Astrocyte of the hippocampus (primary cell): ENCODE measurements around the gene MANF.

ENCODE experiments used
- DNase-seq: peaks from one replicate; pipeline ENCODE4 v3.0.0; 2011; ENCODE audit warnings: low read depth, low spot score

The MANF gene

GRCh38 chr3:51390246-51391074, 5.4 kb downstream of the MANF start:
- DNase-seq: no peak

GRCh38 chr3:51391075-51391565, 6.0 kb downstream of the MANF start, which contains the start of gene RBM15B:
RBM15B (plus strand) TSS chr3:51391285; CDS start chr3:51391400, 115 bp downstream.
- DNase-seq: peak; percentile 99

GRCh38 chr3:51391566-51392354, 6.7 kb downstream of the MANF start:
- DNase-seq: peak; percentile 71

DNA sequence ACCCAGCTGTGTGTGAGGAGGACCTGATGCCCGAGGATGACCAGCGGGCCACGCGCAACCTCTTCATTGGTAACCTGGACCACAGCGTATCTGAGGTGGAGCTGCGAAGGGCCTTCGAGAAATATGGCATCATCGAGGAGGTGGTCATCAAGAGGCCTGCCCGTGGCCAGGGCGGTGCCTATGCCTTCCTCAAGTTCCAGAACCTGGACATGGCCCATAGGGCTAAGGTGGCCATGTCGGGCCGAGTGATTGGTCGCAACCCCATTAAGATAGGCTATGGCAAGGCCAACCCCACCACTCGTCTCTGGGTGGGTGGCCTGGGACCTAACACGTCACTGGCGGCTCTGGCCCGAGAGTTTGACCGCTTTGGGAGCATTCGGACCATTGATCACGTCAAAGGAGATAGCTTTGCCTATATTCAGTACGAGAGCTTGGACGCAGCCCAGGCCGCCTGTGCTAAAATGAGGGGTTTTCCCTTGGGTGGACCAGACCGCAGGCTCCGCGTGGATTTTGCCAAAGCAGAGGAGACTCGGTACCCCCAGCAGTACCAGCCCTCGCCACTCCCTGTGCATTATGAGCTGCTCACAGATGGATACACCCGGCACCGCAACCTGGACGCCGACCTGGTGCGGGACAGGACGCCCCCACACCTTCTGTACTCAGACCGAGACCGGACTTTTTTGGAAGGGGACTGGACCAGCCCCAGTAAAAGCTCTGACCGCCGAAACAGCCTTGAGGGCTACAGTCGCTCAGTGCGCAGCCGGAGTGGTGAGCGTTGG, 7.5 kb downstream of the MANF start:
- no peak for DNase-seq

- DNase-seq: no peak
Observed at GRCh38 chr3:51393134-51393495, 8.0 kb downstream of the MANF start.

DNA sequence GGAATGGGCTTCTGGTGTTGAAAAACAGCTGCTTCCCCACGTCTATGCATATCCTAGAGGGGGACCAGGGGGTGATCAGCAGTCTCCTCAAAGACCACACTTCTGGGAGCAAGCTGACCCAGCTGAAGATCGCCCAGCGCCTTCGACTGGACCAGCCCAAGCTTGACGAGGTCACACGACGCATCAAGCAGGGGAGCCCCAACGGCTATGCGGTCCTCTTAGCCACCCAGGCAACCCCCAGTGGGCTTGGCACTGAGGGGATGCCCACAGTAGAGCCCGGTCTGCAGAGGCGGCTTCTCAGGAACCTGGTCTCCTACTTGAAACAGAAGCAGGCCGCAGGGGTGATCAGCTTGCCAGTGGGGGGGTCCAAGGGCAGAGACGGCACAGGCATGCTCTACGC, 8.5 kb downstream of the MANF start:
- DNase-seq: no peak

DNA sequence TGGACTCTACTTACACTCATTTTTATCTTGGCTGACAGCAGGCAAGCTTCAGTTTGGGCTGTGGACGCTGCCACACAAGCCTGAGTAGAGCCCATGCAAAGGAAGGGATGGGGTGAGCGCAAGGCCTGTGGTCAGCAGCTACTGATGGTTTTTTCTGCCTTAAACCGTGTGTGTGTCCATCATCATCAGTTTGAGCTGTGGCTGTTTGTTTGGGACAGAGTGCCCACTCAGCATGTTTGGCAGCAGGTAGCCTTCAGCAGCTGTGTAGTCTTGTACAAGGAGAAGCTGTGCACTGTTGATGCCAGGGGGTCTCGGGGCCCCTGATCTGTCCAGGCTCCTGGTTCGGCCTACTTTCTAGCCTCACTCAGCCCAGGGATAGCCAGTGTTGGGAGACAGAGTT, 9.4 kb downstream of the MANF start:
- DNase-seq: no peak

DNA sequence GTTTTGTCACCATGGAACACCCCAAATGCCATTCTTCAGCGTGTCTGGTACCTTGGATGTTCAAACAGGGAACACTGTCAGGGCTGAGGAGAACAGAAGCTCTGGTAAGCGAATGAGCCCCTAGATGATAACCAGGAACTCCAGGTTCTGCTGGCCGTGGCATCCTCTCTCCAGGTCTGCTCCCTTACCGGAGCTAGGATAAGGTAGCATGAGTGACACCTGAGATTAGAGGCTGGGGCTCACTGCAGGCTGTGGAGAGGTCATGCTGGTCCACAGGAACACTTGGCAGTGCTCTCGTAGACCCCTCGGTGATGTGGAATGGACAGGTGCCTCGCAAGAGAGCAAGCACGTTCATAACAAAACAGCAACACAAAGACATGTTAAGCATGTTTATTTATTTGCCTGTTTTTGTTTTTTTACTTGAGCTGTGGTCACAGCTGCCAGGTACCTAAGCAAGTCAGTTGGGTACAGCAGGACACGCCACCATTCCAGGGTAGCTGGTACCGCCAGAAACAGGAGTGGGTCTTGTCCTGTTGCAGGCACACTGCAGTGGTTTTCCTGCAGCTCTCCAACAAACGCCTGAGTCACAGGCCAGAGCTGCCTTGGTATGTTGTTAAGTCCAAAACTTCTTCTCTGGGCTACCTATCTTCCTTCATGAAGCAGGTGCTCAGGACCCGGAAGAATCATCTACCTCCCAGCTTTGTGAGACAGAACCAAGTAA, 10.6 kb downstream of the MANF start:
- DNase-seq: no peak

DNA sequence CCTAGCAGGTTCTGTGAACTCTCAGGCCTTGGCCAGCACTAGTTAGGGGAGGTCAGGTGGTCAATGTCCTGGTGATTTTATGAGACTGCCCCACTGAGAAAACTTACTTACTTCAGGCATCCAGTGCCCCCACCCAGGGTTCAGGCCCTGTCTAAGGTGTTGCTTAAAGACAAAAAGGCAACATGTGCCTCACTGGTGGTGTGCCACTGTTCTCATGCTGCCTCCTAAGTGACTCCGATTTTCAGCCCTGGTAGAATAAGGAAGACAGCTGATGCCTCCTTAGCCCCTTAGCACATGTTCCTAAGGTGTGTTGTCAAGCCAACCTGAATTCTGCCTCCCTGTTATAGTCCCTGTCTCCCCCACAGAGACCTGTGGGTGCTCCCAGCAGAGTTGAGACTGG, 11.3 kb downstream of the MANF start:
- no peak for DNase-seq

GRCh38 chr3:51397392-51397791, 12.3 kb downstream of the MANF start:
- no peak for DNase-seq

DNA sequence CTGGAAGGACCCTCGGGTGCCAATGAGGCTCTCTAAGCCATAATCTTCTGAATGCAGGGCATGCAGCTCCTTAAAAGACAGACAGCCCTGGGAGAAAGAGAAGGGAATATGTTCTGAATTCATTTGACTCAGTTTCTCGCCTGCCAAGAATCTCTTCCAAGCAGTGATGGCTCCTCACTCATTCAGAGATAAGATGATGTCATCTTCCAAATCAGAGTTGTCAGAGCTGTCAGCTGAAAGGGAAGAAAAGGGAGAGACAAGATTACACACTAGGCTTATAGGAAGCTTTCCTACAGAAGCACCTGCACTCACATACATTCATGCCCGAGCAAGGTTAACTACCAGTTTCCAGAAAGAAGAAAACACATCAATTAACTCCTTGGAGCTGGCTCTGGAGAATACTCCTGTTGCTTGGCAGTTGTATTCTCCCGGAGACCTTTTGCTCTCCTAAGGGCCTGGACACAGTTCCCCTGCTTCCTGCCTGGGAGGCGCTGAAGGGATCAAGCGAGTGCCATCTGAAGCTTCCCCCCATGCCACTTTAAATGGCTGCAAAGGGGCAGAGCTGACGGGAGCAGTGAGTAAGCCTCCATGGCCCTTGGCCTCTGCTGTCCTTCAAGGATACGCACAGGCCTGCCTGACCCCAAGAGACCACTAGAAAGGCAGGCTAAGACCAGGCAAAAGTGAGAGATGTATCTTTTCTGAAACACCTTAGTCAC, 13.7 kb downstream of the MANF start:
- DNase-seq: no peak

- no peak for DNase-seq
Observed at GRCh38 chr3:51400166-51400565, 15.1 kb downstream of the MANF start.

DNA sequence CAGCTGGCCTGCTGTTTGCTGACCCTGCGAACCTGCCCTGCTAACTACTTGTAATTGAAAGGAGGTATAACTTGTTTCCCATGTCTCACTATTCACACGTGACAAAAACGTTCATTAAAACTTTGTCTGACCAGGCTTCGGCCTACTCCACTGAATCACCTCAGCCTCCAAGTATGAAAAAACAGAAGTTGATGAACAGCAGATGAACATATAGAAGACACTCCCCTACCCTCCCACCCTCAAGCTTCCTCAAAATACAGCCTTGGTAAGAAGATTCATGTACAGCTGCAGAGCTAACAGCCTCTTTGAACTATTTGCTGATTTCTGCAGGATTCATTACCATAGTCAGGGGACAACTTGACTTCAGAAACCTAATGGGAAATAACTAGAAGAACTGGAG, 16.6 kb downstream of the MANF start:
- no peak for DNase-seq

DNA sequence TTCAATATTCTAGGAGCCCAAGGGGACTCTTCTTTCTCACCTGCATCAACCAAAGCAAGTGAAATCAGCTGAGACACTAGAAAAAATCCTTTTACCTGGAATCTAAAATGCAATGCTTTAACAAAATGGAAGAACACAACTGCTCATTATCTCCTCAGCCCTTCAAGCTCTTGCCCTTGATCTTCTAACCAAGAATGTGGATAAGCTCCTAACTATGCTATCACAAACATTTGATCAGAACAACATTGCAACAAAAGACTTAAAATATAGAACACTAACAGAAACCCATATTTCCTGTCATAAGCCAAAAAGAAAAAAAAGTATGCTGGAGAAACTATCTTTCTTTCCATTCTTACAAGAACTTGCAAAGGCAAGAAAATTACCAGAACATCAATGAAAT, 18.6 kb downstream of the MANF start:
- DNase-seq: no peak

DNA sequence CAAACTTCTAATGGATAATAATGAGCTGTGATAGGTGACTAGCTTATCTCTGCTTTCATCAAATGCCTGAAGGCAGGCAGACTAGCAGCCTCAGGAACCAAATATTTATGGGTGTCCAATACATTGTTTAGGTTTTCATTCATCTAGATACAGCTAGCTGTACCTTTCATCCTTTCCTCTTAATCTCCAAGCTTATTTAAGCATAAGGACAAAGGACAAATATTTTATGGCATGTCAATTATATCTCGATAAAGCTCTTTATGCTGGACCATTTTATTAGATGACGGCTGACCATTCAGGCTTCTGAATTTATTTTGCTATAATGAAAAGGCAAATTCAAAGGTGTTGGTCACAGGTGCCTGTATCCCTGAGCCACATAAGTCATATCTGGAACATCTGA, 22.9 kb downstream of the MANF start:
- no peak for DNase-seq

- no peak for DNase-seq
Observed at GRCh38 chr3:51408813-51409212, 23.7 kb downstream of the MANF start.

- DNase-seq: no peak
Observed at GRCh38 chr3:51422211-51422610, 37.1 kb downstream of the MANF start.

DNA sequence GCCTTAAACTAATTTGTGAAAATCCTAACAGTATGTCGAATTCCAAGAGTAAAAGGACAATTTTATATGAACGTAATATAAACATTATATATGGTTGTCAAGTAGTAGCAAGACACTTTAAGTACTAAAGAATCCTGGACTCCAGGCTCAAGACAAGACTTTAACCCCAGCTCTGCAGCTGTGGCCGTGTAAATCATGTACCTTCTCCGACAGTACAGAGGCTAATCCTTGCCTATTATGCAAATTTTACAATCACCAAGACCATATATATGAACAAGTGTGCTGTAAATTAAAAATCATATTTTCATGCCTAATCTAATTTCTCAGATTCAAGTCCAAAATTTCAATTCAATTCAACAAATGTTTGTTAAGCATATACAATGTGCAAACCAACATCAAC, 41.8 kb downstream of the MANF start:
- no peak for DNase-seq

GRCh38 chr3:51429138-51429537, 44.0 kb downstream of the MANF start:
- no peak for DNase-seq

DNA sequence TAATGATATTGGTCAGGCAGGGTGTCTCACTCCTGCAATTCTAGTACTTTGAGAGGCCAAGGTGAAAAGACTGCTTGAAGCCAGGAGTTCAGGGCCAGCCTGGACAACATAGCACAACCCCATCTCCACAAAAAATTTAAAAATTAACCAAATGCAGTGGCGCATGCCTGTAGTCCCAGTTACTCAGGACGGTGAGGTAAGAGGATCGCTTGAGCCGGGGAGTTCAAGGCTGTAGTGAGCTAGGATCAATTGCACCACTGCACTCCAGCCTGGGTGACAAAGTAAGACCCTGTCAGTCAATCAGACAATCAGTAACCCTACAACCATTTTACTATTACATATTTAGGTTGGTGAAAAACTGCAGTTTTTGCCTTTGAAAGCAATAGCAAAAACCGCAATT, 49.0 kb downstream of the MANF start:
- no peak for DNase-seq
